Suprapubic skin (tissue), 4 donors: ENCODE measurements around the gene NEK10. TPM values are rescaled to one million over a fixed set of nuclear protein-coding genes. Genes with fewer than 3 reads are reported as not detected.

ENCODE experiments used
- DNase-seq, 2 donors: peaks; one replicate each; pipeline ENCODE4 v3.0.0-alpha.2; 2019; ENCODE audit warnings: low spot score in 2 of 2
- H3K27ac ChIP-seq: fragments of 200-600 bp; sonication (generic); one replicate; pipeline ENCODE4 v1.5.1; 2019
- H3K27me3 ChIP-seq: fragments of 200-600 bp; sonication (generic); one replicate; pipeline ENCODE4 v1.5.1; 2019
- H3K36me3 ChIP-seq: fragments of 200-600 bp; sonication (generic); one replicate; pipeline ENCODE4 v1.5.1; 2019
- H3K4me1 ChIP-seq: fragments of 200-600 bp; sonication (generic); one replicate; pipeline ENCODE4 v1.5.1; 2019
- H3K4me3 ChIP-seq: fragments of 200-600 bp; sonication (generic); one replicate; pipeline ENCODE4 v1.5.1; 2019; ENCODE audit warnings: mild to moderate bottlenecking
- H3K9me3 ChIP-seq: fragments of 200-600 bp; sonication (generic); one replicate; pipeline ENCODE4 v1.5.1; 2019
- CTCF ChIP-seq, 2 donors: fragments of 200-600 bp in 1 of 2; fragments of 450-650 bp in 1 of 2; sonication (generic) in 1 of 2; IDR thresholded peaks; one replicate each; pipeline ENCODE4 v1.5.1; 2016 to 2019; ENCODE audit warnings: antibody characterized with exemption in 2 of 2, mild to moderate bottlenecking in 1 of 2, moderate library complexity in 1 of 2
- EP300 ChIP-seq: sonication (generic); formaldehyde crosslinking; IDR thresholded peaks from one replicate; pipeline ENCODE4 v1.6.1; 2017; ENCODE audit warnings: antibody characterized with exemption
- POLR2A ChIP-seq, 2 donors: fragments of 450-650 bp; IDR thresholded peaks; one replicate each; pipeline ENCODE4 v1.6.1; 2017; ENCODE audit warnings: antibody characterized with exemption in 2 of 2, mild to moderate bottlenecking in 2 of 2, moderate library complexity in 2 of 2
- POLR2AphosphoS5 ChIP-seq, 3 donors: sonication (generic); formaldehyde crosslinking; IDR thresholded peaks; one replicate each; pipeline ENCODE4 v1.6.1; 2017; ENCODE audit warnings: antibody characterized with exemption in 3 of 3
- WGBS: methylation state at CpG from one replicate; pipeline ENCODE4 v1.1.5; 2018; 5-methylcytosine and 5-hydroxymethylcytosine counted together
- total RNA-seq, 4 donors: library from RNA; depleted of rRNA; stranded (reverse); fragments of >200 nt; gene quantifications; one replicate each; pipeline ENCODE4 v1.1.0, GENCODE V29; 2016

Gene NEK10
- total RNA-seq, 4 donors from 2014 or later = 2.4 to 3.4 (median 3.0) TPM; not detected in 1

GRCh38 chr3:27073912-27074311, 295.3 kb downstream of the NEK10 start:
- WGBS = 71% methylated on average over 3 of the region's 3 CpGs

GRCh38 chr3:27072810-27073651, 296.2 kb downstream of the NEK10 start:
- DNase-seq = no peak

More at GRCh38 chr3:27073912-27074311, 295.3 kb downstream of the NEK10 start:
- no peaks in the 10 kb centered on the region for H3K27me3 ChIP-seq
- H3K4me3 ChIP-seq = no peak overlapping the region
- no peak overlapping the region for H3K27ac ChIP-seq
- H3K36me3 ChIP-seq = no peaks in the 10 kb centered on the region
- DNase-seq = no peak
- TF ChIP-seq EP300 = no peak
- no peaks in the 10 kb centered on the region for H3K9me3 ChIP-seq
- H3K4me1 ChIP-seq = no peaks in the 10 kb centered on the region

GRCh38 chr3:27060336-27060735, 308.8 kb downstream of the NEK10 start:
- H3K4me3 ChIP-seq = no peak overlapping the region
- H3K9me3 ChIP-seq = no peaks in the 10 kb centered on the region
- no peak overlapping the region for H3K27ac ChIP-seq
- TF ChIP-seq EP300 (no peak), POLR2A (IDR thresholded peaks at IDR 0.05) (no peak), CTCF (IDR thresholded peaks at IDR 0.05) (no peak), POLR2AphosphoS5 (IDR thresholded peaks at IDR 0.05) (no peak)
- H3K36me3 ChIP-seq = no peaks in the 10 kb centered on the region
- no peaks in the 10 kb centered on the region for H3K4me1 ChIP-seq
- H3K27me3 ChIP-seq = no peaks in the 10 kb centered on the region
- 81% methylated on average over 2 of the region's 2 CpGs for WGBS
- DNase-seq = no peak

More at GRCh38 chr3:27072810-27073651, 296.2 kb downstream of the NEK10 start:
- TF ChIP-seq CTCF (IDR thresholded peaks at IDR 0.05) (no peak), POLR2A (IDR thresholded peaks at IDR 0.05) (no peak), POLR2AphosphoS5 (IDR thresholded peaks at IDR 0.05) (no peak), EP300 (no peak)
- Histone ChIP-seq H3K4me3 (no peak overlapping the region), H3K4me1 (no peaks in the 10 kb centered on the region), H3K9me3 (no peaks in the 10 kb centered on the region), H3K27ac (no peak overlapping the region), H3K36me3 (no peaks in the 10 kb centered on the region), H3K27me3 (no peaks in the 10 kb centered on the region)
- 66% methylated on average over 8 of the region's 8 CpGs for WGBS

Other genes with a start within 250 kb of the NEK10 start
- gene SLC4A7, start 115.0 kb upstream of the NEK10 start, total RNA-seq = 10 to 100 TPM; 10.9 to 17.5 (median 16.1) TPM